GM21786 (cell line): ENCODE data around the gene OR52K1.
"Not testable (repeated sequence)": the region's sequence is repeated elsewhere in the genome, so short reads cannot be mapped to it uniquely, and the experiment has no call there.

Experiments
- ATAC-seq: cut with Tn5 transposase; IDR thresholded peaks from one replicate; pipeline ENCODE4 v1.9.1; 2021; ENCODE audit not compliant: unreplicated experiment

Gene OR52K1

DNA sequence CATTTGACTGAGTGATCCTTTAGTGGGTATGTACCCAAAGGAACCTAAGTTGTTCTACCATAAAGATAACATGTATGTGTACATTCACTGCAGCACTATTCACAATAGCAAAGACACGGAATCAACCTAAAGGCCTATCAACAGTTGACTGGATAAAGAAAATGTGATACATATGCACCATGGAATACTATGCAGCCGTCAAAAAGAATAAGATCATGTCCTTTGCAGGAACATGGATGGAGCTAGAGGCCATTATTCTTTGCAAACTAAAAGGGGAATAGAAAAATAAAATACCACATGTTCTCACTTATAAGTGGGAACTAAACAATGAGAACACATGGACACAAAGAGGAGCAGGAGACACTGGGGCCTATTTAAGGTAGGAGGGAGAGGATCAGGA, 9.0 kb downstream of the OR52K1 start:
- ATAC-seq: not testable (repeated sequence)

DNA sequence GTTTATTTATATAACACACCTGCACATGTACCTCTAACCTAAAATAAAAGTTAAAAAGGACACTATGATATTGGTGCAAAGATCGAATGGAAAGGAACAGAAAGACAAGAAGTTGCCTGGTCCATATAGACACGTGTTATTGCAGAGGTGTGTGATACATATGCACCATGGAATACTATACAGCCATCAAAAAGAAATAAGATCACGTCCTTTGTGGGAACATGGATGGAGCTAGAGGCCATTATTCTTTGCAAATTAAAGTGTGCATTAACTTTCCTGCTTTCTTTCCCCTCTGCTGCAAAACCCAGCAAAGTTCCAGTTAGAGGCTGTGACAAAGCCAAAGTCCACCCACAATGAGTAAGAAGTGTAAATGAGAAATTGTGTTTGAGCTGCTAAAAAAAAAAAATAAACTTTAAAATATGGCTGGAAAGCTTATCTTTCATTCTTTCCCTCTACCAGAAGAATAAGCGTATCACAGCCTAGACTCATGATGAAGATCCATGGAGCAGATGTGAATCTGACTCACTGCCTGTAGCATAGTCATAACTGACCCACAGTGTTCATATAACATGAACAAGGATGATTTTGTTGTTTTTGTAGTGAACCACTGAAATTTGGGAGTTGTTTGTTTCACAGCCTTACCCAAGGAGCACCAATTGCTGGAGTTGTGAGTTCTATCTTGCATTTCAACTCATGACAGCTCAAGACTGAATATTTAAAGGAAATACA, 9.6 kb downstream of the OR52K1 start:
- ATAC-seq: no peak

DNA sequence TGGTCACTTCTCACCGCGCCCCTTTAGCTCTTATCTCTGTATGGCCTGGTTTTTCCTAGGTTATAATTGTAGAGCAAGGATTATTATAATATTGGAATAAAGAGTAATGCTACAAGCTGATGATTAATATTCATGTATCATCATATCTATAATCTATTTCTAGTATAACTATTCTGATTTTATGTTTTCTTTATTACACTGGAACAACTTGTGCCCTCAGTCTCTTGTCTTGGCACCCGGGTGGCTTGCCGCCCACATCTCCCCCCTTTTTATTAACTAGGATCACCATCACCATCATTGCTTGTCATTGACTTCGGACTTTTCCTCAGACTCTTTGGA, 11.0 kb downstream of the OR52K1 start:
- no peak for ATAC-seq

DNA sequence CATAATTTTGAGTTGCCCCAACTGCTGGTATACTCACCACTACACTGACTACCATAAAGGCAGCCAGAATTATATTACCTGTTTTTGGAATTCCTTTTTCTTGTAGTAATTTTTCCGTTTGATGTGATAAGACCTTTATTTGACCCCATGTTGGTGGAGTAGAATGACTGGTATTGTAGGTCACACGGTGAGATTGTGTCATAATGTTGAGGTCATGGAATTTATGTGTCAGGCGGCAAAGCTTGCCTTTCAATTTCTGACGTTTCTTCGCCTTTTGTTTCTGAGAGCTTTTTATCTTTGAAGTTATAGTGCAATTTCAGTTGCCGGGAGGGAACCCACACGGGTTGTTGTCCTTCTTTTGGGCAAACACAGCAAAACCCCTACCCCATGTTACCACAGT, 13.0 kb downstream of the OR52K1 start:
- ATAC-seq: no peak

DNA sequence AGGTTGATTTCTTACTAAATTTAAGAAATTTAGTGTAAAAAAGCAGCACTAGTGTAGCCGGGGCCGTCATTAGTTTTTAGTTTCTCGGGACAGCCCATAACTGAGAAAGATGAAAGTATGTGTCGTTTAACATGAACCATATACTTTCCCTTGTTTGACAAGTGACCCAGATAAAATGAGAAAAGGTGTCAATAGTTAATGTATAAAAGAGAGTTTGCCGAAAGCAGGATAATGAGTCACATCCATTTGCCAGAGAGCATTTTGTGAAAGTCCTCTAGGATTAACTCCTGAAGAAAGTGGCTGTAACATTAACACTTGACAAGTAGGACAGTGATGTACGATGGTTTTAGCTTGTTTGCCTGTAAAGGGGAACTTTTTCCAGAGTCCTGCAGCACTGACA, 13.5 kb downstream of the OR52K1 start:
- ATAC-seq: no peak

DNA sequence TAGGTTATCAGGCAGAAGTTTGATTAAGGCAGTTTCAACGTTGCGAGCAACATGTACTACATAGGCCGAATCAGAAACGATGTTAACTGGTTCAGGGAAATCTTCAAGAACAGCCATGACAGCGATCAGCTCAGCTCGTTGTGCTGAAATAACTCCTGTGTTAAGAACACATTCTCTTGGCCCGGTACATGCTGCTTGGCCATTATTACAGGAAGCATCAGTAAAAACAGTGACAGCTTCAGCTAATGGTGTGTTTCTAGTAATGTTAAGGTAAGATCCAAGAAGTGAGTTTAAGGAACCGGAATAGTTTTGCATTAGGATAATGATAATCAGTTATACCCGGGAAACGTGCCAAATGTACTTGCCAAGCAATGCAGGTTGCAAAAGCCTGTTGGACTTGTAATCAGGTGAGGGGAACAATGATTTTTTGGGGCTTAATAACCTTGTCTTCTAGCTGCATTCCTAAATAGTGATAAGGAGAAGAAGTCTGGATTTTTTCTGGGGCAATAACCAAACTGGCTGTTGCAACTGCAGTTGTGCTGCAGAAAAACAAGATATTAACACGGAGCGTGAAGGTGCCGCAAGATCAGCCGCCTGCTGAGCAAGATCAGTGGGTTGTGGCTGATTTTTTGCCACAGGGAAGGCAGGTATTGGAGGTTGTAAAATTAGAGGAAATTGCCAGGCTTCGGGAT, 14.3 kb downstream of the OR52K1 start:
- no peak for ATAC-seq

DNA sequence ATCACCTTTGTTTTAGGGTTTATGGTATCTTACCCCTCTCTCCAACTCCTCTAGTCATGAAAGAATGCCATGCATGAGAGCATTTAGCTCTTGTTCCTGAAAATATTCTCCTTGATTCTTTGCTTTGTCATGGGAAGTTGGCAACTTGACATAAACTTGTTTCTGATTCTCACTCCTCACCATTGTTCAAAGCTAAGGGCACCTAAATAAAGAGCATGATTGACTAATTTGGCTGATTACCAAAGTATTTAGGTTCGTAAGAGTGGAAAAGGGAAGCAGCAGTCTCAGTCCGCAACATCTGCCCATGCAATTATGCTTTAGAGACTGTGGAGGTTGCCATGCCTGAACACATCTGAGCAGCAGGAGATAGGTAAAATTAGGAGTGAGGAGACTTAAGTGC, 26.4 kb downstream of the OR52K1 start:
- ATAC-seq: no peak

DNA sequence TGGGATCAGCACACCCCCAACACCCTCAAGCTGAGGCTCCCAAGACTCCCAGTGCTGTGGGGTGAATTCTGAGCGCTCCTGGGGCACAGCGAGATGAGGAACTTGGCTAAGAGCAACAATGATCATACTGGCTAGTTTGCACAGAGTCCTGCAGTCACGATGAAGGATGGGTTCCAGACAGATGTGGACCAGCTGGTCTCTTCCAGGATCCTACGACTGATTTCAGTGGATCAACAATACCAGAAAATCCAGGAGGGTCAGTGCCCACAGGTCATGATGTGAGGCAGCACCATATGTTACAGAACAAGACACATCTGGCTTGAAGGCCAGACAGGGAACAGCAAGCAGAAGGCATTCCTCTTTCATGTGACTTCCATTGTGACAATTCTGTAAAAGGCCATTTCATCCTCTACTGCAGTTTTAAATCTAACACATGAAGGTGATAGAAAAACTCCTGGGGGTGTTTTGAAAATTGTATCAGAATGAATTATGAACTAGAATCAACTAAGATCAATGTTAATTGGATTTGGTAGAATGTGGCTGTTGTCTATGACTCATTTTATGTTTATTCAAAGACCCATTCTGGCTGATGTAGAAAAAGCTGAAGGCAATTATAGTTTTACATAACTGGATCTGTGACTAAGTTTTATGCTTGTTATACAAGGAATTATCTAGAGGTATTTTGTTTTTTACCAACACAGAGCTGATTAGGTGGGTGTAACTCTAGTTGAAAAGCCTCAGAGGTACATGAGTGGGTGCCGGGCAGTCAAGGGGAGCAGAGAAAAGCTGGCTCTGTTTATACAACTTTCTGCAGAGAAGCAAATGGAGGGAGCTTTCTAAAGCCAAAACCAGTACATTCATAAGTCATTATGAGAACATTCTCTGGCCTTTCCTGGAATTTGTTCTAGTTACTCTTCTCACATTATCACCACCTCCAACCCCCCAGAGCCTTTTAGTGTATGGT, 29.1 kb downstream of the OR52K1 start:
- ATAC-seq: no peak

DNA sequence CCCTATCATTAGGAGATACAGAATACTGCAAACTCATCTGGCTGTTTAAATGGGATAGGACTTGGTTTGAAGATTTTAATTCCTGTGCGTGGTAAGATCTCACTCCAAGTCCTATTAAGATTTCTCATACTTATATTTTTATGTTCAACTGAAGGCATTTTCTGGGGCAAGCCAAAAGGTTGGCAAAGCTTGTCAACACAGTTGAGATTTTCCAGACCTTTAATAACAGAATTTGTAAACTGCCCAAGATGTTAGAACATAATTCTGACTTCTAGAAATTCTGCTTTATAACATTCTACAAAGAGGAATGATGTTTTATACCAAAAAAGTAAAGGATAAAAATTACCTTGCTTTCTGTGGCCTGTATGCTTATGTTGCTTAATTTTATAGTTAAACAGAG, 31.8 kb downstream of the OR52K1 start:
- ATAC-seq: no peak

DNA sequence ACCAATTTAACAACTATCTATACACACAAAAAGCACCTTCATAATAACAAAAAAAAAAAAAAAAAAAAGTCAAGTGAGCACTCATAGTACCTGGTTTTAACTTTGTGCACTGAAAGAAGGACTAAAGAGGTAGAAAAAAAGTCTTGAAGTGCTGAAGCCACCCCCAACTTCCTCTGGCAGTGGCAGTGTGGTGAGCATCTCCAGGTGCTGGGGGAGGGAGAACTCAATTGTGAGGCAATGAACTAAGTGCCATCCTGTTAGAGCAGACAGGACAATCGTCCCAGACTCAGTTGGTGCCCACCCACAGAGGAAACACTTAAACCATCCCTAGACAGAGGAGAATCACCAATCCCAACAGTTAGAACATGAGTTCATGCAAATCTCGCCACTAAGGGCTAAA, 39.9 kb downstream of the OR52K1 start:
- no peak for ATAC-seq

DNA sequence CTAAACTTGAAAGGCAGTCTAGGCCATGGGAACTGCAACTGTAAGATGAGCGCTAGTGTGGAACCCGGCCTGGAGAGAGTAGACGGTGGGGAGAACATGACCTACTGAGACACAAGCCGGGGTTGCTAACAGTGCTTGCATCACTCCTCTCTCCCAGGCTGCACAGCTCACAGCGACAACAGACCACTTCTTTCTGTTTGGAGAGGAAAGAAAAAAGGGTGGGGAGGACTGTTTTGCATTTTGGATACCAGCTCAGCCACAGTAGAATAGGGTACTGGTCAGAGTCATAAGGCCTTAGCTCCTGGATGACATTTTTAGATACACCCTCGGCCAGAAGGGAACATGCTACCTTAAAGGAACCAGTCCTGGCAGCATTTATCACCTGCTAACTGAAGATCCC, 40.3 kb downstream of the OR52K1 start:
- ATAC-seq: no peak

DNA sequence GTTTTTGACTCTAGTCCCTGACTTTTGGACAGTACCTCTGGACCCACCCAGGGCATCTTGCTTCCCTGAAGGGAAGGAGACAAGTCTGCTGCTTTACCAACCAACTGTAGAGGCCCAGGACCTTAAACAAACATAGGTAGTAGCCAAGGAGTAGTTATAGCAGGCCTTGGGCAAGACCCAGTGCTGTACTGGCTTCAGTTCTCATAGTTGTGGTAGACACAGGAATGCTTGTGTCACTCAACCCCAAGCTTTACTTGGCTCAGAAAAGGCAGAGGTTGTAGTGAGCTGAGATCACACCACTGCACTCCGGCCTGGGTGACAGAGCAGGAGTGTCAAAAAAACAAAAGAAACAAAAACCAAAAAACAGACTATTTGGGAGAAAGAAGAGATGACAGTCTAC, 41.2 kb downstream of the OR52K1 start:
- no peak for ATAC-seq

DNA sequence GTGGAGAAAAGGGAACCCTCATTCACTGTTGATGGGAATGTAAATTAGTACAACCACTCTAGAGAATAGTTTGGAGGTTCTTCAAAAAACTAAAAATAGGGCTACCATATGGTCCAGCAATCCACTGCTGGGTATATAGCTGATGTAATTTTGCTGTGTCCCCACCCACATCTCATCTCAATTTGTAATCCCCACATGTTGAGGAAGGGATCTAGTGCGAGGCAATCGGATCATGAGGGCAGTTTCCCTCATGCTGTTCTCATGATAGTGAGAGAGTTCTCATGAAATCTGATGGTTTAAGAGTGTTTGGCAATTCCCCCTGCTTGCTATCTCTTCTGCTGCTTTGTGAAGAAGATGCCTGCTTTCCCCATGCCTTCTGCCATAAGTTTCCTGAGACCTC, 45.5 kb downstream of the OR52K1 start:
- no peak for ATAC-seq

DNA sequence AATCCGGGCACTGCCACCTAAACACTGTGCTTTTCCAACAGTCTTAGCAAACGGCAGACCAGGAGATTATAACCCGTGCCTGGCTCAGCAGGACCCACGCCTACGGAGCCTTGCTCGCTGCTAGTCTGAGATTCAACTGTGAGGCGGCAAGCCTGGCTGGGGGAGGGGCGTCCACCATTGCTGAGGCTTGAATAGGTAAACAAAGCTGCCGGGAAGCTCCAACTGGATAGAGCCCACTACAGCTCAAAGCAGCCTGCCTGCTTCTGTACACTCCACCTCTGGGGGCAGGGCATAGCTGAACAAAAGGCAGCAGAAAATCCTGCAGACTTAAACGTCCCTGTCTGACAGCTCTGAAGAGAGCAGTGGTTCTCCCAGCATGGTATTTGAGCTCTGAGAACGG, 49.2 kb downstream of the OR52K1 start:
- not testable (repeated sequence) for ATAC-seq

DNA sequence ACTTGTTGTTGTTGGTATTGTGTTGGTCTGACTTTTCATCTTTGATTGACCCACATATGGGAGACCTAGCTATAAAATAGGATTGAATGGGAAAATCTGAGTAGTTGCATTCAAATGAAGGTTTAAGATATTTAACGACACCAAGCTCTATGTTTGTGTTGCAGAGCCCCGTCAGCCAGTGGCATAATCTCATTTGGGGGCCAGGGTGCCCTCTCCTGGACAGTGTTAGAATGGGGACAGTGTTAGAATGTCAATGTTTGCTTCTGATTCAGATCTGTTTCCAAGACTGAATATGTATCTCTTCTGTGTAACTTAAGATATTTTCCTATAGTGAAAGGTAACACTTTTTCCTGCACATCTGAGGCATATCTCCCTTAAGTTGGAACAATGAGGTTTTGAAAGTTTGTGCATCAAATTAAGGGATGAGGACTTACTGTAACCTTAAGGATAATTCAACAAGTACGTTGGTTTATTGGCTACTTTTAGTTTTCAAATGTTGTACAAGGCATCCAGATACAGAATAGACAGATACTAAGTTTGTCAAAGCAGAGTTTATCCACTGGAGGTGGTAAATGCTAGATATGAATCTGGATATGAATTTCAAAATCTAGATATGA, 57.3 kb downstream of the OR52K1 start:
- peak; percentile 69 for ATAC-seq

DNA sequence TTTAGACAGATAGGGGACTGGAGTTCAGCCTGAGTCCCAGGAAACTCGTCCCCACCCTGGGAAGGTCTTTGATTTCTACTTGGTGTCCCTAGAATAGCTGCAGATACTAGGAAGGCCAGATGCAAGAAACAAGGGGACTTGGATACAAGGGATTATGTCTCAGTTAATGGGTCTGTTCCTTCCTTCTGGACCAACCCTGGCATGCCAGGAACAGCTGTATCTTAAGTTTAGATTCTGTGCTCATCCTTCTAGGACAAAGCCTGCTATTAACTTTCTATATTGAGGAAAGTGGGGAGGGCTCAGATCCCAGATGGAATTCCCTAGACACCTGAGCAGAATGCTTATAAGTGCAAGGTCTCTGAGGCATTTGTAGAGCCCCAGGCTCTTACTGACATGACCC, 58.6 kb downstream of the OR52K1 start:
- ATAC-seq: no peak
